HEK293 (cell line): Measurements from ENCODE around the gene IL18.

Experiments used
- ZBTB8A ChIP-seq: fragments of 450-650 bp; formaldehyde crosslinking; IDR thresholded peaks from 2 replicates; pipeline ENCODE4 v1.5.1; 2016; ENCODE audit warnings: missing biosample characterization, missing genetic modification characterization
- ZNF239 ChIP-seq: fragments of 450-650 bp; formaldehyde crosslinking; IDR thresholded peaks from 2 replicates; pipeline ENCODE4 v1.5.1; 2016; ENCODE audit warnings: missing biosample characterization, missing genetic modification characterization
- ZNF26 ChIP-seq: fragments of 450-650 bp; formaldehyde crosslinking; IDR thresholded peaks from 2 replicates; pipeline ENCODE4 v1.5.1; 2016; ENCODE audit warnings: missing biosample characterization, missing genetic modification characterization
- ZNF274 ChIP-seq, 2 experiments: fragments of 200-500 bp in 1 of 2; fragments of 450-650 bp in 1 of 2; sonication (Bioruptor generic) in 1 of 2; formaldehyde crosslinking in 1 of 2; IDR thresholded peaks; 2 replicates each; pipeline versions ENCODE4 v1.5.1 to v1.6.1; 2014 to 2016; ENCODE audit warnings: borderline replicate concordance in 1 of 2, inconsistent platforms in 1 of 2, low read length in 1 of 2, missing biosample characterization in 1 of 2, missing genetic modification characterization in 1 of 2
- ZXDB ChIP-seq: fragments of 450-650 bp; formaldehyde crosslinking; IDR thresholded peaks from 2 replicates; pipeline ENCODE4 v1.5.1; 2016; ENCODE audit warnings: missing biosample characterization, missing genetic modification characterization
- TF ChIP-seq, protein P1 (sequence below): fragments of 450-650 bp; formaldehyde crosslinking; optimal IDR thresholded peaks from 2 replicates; pipeline ENCODE3; 2016; ENCODE audit warnings: missing biosample characterization, mild to moderate bottlenecking, missing genetic modification characterization
- TF ChIP-seq, protein P2 (sequence below): fragments of 450-650 bp; formaldehyde crosslinking; IDR thresholded peaks from 2 replicates; pipeline ENCODE4 v1.5.1; 2016; ENCODE audit warnings: missing biosample characterization, missing genetic modification characterization

- TF ChIP-seq ZXDB (tag by site-specific recombination) (no peak), ZNF239 (tag by site-specific recombination) (no peak), ZNF274 (IDR thresholded peaks at IDR 0.05; ENCODE audit: low read length) (no peak), ZNF274 (tag by site-specific recombination; IDR thresholded peaks at IDR 0.05; ENCODE audit: borderline replicate concordance) (no peak), ZBTB8A (tag by site-specific recombination) (no peak), ZNF26 (tag by site-specific recombination) (no peak)
- TF ChIP-seq, protein P1, sequence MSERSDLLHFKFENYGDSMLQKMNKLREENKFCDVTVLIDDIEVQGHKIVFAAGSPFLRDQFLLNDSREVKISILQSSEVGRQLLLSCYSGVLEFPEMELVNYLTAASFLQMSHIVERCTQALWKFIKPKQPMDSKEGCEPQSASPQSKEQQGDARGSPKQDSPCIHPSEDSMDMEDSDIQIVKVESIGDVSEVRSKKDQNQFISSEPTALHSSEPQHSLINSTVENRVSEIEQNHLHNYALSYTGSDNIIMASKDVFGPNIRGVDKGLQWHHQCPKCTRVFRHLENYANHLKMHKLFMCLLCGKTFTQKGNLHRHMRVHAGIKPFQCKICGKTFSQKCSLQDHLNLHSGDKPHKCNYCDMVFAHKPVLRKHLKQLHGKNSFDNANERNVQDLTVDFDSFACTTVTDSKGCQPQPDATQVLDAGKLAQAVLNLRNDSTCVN (tag by site-specific recombination): no peak
- TF ChIP-seq, protein P2, sequence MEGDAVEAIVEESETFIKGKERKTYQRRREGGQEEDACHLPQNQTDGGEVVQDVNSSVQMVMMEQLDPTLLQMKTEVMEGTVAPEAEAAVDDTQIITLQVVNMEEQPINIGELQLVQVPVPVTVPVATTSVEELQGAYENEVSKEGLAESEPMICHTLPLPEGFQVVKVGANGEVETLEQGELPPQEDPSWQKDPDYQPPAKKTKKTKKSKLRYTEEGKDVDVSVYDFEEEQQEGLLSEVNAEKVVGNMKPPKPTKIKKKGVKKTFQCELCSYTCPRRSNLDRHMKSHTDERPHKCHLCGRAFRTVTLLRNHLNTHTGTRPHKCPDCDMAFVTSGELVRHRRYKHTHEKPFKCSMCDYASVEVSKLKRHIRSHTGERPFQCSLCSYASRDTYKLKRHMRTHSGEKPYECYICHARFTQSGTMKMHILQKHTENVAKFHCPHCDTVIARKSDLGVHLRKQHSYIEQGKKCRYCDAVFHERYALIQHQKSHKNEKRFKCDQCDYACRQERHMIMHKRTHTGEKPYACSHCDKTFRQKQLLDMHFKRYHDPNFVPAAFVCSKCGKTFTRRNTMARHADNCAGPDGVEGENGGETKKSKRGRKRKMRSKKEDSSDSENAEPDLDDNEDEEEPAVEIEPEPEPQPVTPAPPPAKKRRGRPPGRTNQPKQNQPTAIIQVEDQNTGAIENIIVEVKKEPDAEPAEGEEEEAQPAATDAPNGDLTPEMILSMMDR (tag by site-specific recombination): no peak
These were observed 9.3 kb upstream of the IL18 start for GRCh38 chr11:112173152-112173551.
